GM12874 (cell line): Measurements from ENCODE around the gene RASSF1.

ENCODE experiments used
- TF ChIP-seq, protein P1 (sequence below): IDR thresholded peaks from 2 replicates; pipeline ENCODE4 v1.5.1; 2011; ENCODE audit warnings: low read depth, mild to moderate bottlenecking, control low read depth, low read length, moderate library complexity; ENCODE audit not compliant: insufficient read depth

Gene RASSF1

DNA sequence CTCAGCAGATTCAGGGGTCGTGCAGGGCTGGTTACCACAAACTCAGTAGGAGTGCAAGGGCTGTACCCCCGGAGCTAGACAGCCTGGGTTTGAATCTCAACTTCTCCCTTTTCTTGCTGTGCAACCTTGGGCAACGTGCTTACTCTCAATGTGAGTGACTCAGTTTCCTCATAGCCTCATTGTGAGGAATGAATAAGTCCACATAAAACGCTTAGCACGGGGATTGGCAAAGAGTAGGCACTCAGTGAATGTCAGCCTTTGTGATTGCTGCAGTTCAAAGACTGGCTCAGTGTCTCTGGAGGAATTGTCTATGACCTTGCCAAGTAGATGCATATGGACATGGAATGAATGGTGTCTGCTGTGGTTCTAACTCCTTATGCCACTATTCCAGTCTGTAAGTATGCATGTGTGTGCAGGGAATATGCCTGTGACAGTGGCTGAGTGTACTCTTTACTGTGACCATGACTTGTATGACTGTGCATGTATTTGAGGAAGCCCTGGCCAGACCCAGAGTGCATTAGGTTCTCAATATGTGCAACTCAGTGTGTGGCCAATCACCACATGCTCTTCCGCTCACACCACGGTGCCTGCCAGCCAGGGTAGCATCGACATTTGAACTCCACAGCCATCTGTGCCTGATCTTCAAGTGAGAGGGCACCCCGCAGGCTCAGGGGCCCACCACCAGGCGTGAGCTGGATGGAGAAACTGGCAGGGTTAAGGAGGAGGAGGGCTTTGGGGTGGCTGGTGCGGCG, 40.5 kb downstream of the RASSF1 start:
- TF ChIP-seq, protein P1, sequence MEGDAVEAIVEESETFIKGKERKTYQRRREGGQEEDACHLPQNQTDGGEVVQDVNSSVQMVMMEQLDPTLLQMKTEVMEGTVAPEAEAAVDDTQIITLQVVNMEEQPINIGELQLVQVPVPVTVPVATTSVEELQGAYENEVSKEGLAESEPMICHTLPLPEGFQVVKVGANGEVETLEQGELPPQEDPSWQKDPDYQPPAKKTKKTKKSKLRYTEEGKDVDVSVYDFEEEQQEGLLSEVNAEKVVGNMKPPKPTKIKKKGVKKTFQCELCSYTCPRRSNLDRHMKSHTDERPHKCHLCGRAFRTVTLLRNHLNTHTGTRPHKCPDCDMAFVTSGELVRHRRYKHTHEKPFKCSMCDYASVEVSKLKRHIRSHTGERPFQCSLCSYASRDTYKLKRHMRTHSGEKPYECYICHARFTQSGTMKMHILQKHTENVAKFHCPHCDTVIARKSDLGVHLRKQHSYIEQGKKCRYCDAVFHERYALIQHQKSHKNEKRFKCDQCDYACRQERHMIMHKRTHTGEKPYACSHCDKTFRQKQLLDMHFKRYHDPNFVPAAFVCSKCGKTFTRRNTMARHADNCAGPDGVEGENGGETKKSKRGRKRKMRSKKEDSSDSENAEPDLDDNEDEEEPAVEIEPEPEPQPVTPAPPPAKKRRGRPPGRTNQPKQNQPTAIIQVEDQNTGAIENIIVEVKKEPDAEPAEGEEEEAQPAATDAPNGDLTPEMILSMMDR, result no peak

DNA sequence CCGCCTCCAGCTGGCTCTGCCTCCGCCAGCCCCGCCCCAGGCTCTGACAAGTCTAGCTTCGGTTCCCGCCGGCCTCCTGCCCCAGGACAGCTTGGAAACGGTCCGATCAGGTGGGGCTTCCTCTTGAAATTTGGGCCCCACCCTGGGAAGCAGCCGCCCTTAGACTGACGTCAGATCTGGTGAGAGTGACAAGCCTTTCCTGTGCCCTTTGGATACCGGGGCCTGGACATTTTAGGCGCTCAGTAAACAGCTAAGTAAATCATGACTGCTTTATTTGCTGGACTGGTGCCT, 41.1 kb downstream of the RASSF1 start:
- TF ChIP-seq, protein P1, result no peak

DNA sequence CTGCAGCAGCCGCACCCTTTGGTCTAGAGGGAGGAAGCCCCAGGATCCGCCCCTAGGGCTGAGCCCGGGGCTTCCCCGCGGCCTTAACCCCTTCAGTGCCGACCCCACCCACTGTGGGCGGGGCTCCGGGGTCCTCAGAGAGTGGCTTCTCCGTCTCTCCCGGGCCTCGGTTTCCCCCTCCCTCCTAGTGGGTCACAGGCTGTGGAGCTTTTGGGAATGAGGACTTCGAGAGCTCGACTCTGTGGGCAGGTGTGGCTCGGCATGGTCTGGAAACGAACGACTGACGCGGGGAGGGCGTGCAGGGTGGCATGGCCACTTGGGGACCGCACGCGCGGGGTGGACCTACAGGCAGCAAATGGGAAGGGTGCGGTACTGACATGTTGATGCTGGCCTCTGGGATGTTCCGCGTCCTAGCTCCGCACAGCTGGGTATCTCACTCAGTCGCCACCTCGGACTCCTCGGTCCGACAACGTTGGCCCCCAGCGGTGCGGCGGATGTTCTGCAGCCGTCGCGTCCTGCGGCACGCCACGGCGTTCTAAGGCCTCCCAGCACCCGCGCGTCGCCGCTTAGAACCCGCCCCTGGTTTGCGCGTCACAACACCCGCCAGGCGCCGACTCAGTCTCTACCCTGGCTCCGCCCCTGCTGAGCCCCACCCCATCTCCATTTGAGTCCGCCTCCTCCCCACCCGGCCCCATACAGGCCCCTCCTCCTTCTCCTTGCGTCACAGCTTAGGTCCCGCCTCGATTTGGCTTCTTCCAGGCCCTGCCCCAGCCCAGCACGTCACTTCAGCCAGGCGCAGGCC, 41.6 kb downstream of the RASSF1 start, which contains the start of the genes HYAL3 and NAA80:
Gene HYAL3, minus strand, starts transcription at position 570 of the 802 bp plus-strand sequence. CDS start 3,803 bp downstream, outside the sequence.
Gene NAA80, minus strand, starts transcription at position 570 of the 802 bp plus-strand sequence. CDS start 1,942 bp downstream, outside the sequence.
- TF ChIP-seq, protein P1, result peak; percentile 40

DNA sequence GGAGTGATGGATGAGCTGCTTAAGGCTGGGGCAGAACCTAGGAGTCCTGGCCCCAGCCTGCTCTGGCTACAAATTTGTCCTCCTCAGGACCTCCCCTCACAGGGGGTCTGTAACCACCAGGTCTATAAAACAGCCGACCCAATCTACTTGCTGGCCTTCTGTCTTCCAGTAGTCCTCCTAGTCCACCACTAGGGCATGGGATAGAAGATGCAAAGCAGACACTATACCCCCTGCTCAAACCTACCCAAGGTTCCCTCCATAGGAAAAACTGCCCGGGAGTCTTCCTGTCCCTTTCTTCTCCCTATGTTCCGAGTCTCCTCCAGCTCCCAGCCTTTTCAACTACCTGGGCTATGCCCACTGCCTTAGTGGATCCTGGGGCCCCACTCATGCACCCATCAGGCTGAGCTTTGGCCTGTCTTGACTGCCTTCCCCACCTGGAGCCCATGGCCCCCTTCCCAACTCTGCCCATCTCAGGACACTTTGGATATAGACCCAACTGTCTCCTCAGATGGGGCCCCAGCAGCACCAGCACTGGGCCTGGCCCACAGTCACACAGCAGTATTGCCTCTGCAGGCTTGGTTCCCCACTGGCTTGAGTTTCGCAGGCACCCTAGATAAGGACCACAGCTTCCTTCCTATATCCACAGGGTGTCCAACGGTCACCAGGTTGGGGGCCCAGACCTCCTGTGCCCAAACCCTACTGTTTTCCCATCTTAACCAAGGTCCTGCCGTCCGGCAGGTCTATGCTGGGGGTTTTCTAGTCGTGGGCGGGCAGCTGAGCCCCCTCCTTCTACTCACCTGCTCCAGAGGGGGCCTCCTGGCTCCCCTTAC, 42.5 kb downstream of the RASSF1 start:
- TF ChIP-seq, protein P1, result peak; percentile 1; the same call in 1 of the 2 replicates

DNA sequence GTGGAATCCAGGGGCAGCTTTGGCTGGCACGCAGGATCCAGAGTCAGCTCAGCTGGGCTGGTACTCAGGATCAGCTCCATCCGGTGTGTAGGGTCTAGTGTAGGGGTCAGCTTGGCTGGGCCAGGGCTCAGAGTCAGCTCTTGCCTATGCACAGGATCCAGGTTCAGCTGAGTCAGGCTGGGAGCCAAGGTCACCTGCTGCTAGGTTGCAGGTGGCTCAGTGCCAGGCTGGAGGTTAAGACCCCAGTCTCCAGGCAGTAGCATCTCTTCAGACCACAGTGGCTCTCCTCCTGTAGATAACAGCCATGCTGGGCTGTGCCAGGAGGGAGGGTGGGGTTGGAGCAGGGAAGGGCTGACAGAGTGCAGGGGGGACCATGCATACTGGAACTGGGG, 43.3 kb downstream of the RASSF1 start:
- TF ChIP-seq, protein P1, result no peak

DNA sequence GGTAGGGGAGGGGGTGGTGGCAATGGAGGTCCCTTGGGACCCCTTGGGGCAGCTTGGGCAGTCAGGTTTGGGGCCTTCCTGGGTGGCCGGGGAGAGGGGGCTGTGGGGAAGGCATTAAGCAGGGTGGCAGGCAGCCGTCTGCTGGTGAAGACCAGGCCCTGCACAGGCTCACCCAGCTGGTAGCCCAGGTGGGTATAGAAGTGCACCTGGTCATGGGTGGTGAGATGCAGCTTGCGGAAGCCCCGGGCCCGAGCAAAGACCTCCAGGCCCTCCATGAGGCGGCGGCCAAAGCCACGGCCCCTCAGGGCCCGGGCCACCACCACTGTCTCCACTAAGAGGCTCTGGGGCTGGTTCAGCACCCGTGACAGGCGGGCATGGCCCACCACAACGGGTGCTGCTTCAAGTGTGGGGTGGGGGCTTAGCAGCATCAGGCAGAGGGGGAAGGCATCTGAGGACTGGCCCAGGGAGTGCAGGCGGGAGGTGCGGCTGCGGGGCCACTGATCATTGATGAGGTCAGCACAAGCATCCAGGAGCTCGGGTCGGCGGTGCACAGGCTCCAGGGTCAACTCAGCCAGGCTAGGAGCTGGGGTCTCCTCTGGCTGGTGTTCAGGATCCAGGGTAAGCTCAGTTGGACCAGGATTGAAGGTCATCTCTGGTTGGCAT, 43.8 kb downstream of the RASSF1 start:
- TF ChIP-seq, protein P1, result no peak
